Measurements from ENCODE around the gene PNPLA4.

PNPLA4 gene

GRCh38 chrX:7927259-7928167 is at the start of gene PNPLA4:
Gene PNPLA4 (minus strand): TSS chrX:7927413. CDS start chrX:7926119, 1,294 bp downstream.
- peak; percentile 75 for DNase-seq (ENCODE audit: low spot score)

GRCh38 chrX:7972586-7972985 is 45.4 kb upstream of the PNPLA4 start:
- DNase-seq (ENCODE audit: low spot score) = no peak

GRCh38 chrX:7970428-7970827 is 43.2 kb upstream of the PNPLA4 start:
- no peak for DNase-seq (ENCODE audit: low spot score)

GRCh38 chrX:7965436-7965835 is 38.2 kb upstream of the PNPLA4 start:
- DNase-seq (ENCODE audit: low spot score) = no peak

GRCh38 chrX:7960246-7960645 is 33.0 kb upstream of the PNPLA4 start:
- DNase-seq (ENCODE audit: low spot score) = no peak

GRCh38 chrX:7953446-7953845 is 26.2 kb upstream of the PNPLA4 start:
- DNase-seq (ENCODE audit: low spot score) = no peak

GRCh38 chrX:7950865-7951264 is 23.7 kb upstream of the PNPLA4 start:
- DNase-seq (ENCODE audit: low spot score) = no peak

- DNase-seq (ENCODE audit: low spot score) = no peak
These were observed 21.3 kb upstream of the PNPLA4 start for GRCh38 chrX:7948483-7948882.

GRCh38 chrX:7946960-7947359 is 19.7 kb upstream of the PNPLA4 start:
- no peak for DNase-seq (ENCODE audit: low spot score)

GRCh38 chrX:7943600-7944245 is 16.5 kb upstream of the PNPLA4 start:
- DNase-seq (ENCODE audit: low spot score) = no peak

- DNase-seq (ENCODE audit: low spot score) = peak; percentile 34
These were observed 14.3 kb upstream of the PNPLA4 start for GRCh38 chrX:7941390-7942042.

GRCh38 chrX:7934026-7934425 is 6.8 kb upstream of the PNPLA4 start:
- no peak for DNase-seq (ENCODE audit: low spot score)

- no peak for DNase-seq (ENCODE audit: low spot score)
These were observed 327 bp downstream of the PNPLA4 start for GRCh38 chrX:7926914-7927258.

GRCh38 chrX:7926501-7926900 is 712 bp downstream of the PNPLA4 start:
- DNase-seq (ENCODE audit: low spot score) = no peak

GRCh38 chrX:7925867-7926472 is 1.2 kb downstream of the PNPLA4 start:
- peak; percentile 68 for DNase-seq (ENCODE audit: low spot score)

GRCh38 chrX:7921750-7922149 is 5.5 kb downstream of the PNPLA4 start:
- no peak for DNase-seq (ENCODE audit: low spot score)

- no peak for DNase-seq (ENCODE audit: low spot score)
These were observed 18.4 kb downstream of the PNPLA4 start for GRCh38 chrX:7908821-7909220.

GRCh38 chrX:7904562-7904961 is 22.7 kb downstream of the PNPLA4 start:
- DNase-seq (ENCODE audit: low spot score) = no peak

GRCh38 chrX:7891928-7892327 is 35.3 kb downstream of the PNPLA4 start:
- no peak for DNase-seq (ENCODE audit: low spot score)

- no peak for DNase-seq (ENCODE audit: low spot score)
These were observed 37.5 kb downstream of the PNPLA4 start for GRCh38 chrX:7889680-7890079.

GRCh38 chrX:7889135-7889534 is 38.1 kb downstream of the PNPLA4 start:
- DNase-seq (ENCODE audit: low spot score) = peak; percentile 5

- DNase-seq (ENCODE audit: low spot score) = no peak
These were observed 50.3 kb downstream of the PNPLA4 start for GRCh38 chrX:7876957-7877356.

- no peak for DNase-seq (ENCODE audit: low spot score)
These were observed 55.2 kb downstream of the PNPLA4 start for GRCh38 chrX:7872042-7872441.
